CD4-positive, alpha-beta T cell treated with Interleukin-15 for 4 hours (primary cell): ENCODE results near the gene ZNF480.
"Not testable (repeated sequence)": the region's sequence is repeated elsewhere in the genome, so short reads cannot be mapped to it uniquely, and the experiment has no call there.

Experiments
- DNase-seq: peaks from one replicate; pipeline ENCODE4 v3.0.0-alpha.2; 2020; ENCODE audit warnings: low spot score

ZNF480 gene

GRCh38 chr19:52336791-52337381, 39.9 kb downstream of the ZNF480 start:
- DNase-seq: no peak

GRCh38 chr19:52339022-52339421, 42.1 kb downstream of the ZNF480 start:
- DNase-seq: not testable (repeated sequence)

- DNase-seq: peak; percentile 57
Measured at GRCh38 chr19:52343548-52343947, 46.6 kb downstream of the ZNF480 start.

GRCh38 chr19:52345162-52345561, 48.2 kb downstream of the ZNF480 start:
- DNase-seq: no peak

GRCh38 chr19:52351512-52351911, 54.5 kb downstream of the ZNF480 start:
- no peak for DNase-seq

- no peak for DNase-seq
Measured at GRCh38 chr19:52366414-52366824, 69.5 kb downstream of the ZNF480 start.

GRCh38 chr19:52369559-52370340, 72.8 kb downstream of the ZNF480 start, which contains the start of gene ZNF880:
TSS of gene ZNF880 (plus strand) at chr19:52369923. CDS start at chr19:52369966, 43 bp downstream.
- peak; percentile 89 for DNase-seq

- DNase-seq: no peak
Measured at GRCh38 chr19:52370341-52370710, 73.4 kb downstream of the ZNF480 start.
